K562 (cell line): ENCODE results near the gene PLEKHB1. TPM values are rescaled to one million over a fixed set of nuclear protein-coding genes. Genes with fewer than 3 reads are reported as not detected.

ENCODE experiments used
- DPF2 ChIP-seq: fragments of 450-650 bp; IDR thresholded peaks from 2 replicates; pipeline ENCODE4 v1.6.1; 2016
- E2F6 ChIP-seq, 2 experiments: IDR thresholded peaks; 2 replicates each; pipeline ENCODE4 v1.6.1; 2011; ENCODE audit warnings: borderline replicate concordance in 1 of 2, control low read depth in 1 of 2, low read depth in 1 of 2, low read length in 1 of 2, mild to moderate bottlenecking in 1 of 2, mixed read lengths in 1 of 2, moderate library complexity in 1 of 2; ENCODE audit not compliant: insufficient read depth in 1 of 2, insufficient read length in 1 of 2, poor library complexity in 1 of 2, severe bottlenecking in 1 of 2; ENCODE audit errors: extremely low read depth in 1 of 2
- EGR1 ChIP-seq: fragments of 450-650 bp; conservative IDR thresholded peaks from 2 replicates; pipeline ENCODE4 v1.6.1; 2017; ENCODE audit warnings: mild to moderate bottlenecking
- FOS ChIP-seq: IDR thresholded peaks from 3 replicates; pipeline ENCODE4 v1.6.1; 2011; ENCODE audit not compliant: insufficient read length; ENCODE audit errors: extremely low read depth
- MAFF ChIP-seq: IDR thresholded peaks from 2 replicates; pipeline ENCODE4 v1.6.1; 2012; ENCODE audit warnings: low read length, improper control_type of control experiment
- NFE2 ChIP-seq: IDR thresholded peaks from 2 replicates; pipeline ENCODE4 v1.6.1; 2014; ENCODE audit warnings: antibody characterized with exemption, low read depth
- REST ChIP-seq, 2 experiments: fragments of 450-650 bp; formaldehyde crosslinking in 1 of 2; IDR thresholded peaks; 2 replicates each; pipeline versions ENCODE4 v1.4.0 to v1.6.1; 2014 to 2020; ENCODE audit warnings: mild to moderate bottlenecking in 2 of 2, borderline replicate concordance in 1 of 2, low read depth in 1 of 2
- SMAD2 ChIP-seq: fragments of 150-350 bp; IDR thresholded peaks from 2 replicates; pipeline ENCODE4 v1.6.1; 2014; ENCODE audit warnings: low read depth, mild to moderate bottlenecking, low read length
- ZBTB2 ChIP-seq: fragments of 450-650 bp; IDR thresholded peaks from 2 replicates; pipeline ENCODE4 v1.6.1; 2016; ENCODE audit warnings: antibody characterized with exemption
- ZBTB7A ChIP-seq: IDR thresholded peaks from 2 replicates; pipeline ENCODE4 v1.6.1; 2011; ENCODE audit warnings: low read depth, mild to moderate bottlenecking, low read length, moderate library complexity, borderline replicate concordance; ENCODE audit not compliant: control insufficient read depth
- ZNF384 ChIP-seq: IDR thresholded peaks from 2 replicates; pipeline ENCODE4 v1.6.1; 2012; ENCODE audit warnings: low read depth, low read length, improper control_type of control experiment
- ZNF785 ChIP-seq: fragments of 250-450 bp; sonication (Bioruptor Pico); IDR thresholded peaks from 2 replicates; pipeline ENCODE4 v1.4.0; 2020; ENCODE audit warnings: mild to moderate bottlenecking
- polyA plus RNA-seq, 8 experiments: library from polyadenylated mRNA; depleted of rRNA in 4 of 8; stranded (reverse) in 5 of 8; unstranded in 3 of 8; fragments of >200 nt; fragmentation: Nextera tagmentation in 2 of 8; fragmentation: Illumina TruSeq in 1 of 8; extraction: Ambion mirVana in 2 of 8; extraction: Trizol in 1 of 8; gene quantifications; 2 replicates each; pipeline versions ENCODE4 v1.2.1 to v1.2.3, GENCODE V29; 2011 to 2014; ENCODE audit warnings: inconsistent platforms in 1 of 8, missing spikeins in 1 of 8
- total RNA-seq, 7 experiments: library from RNA; depleted of rRNA in 6 of 7; stranded (reverse); fragments of >200 nt in 6 of 7; fragmentation: Illumina TruSeq in 2 of 7; extraction: Trizol in 2 of 7; gene quantifications; 2 replicates each; pipeline versions ENCODE4 v1.2.1 to v1.2.3, GENCODE V29; 2011 to 2021; ENCODE audit warnings: low replicate concordance in 1 of 7
- TF ChIP-seq, protein P1 (sequence below): sonication (generic); formaldehyde crosslinking; IDR thresholded peaks from 2 replicates; pipeline ENCODE4 v1.9.0; 2022; ENCODE audit warnings: mild to moderate bottlenecking, missing genetic modification reagents

Gene PLEKHB1
- total and polyA plus RNA-seq, 9 of the 15 experiments (the other 6 are each of a cell fraction or from before 2014, with no cell fraction given): 0.07 to 0.62 (median 0.17) TPM; not detected in 2

GRCh38 chr11:73625696-73626318 is 20.6 kb upstream of the PLEKHB1 start (continued):
- TF ChIP-seq REST (IDR thresholded peaks at IDR 0.05; ENCODE audit: borderline replicate concordance) (peak; percentile 84), REST (CRISPR knock-in tag; IDR thresholded peaks at IDR 0.05; ENCODE audit: low read depth) (no peak), EGR1 (no peak), E2F6 (IDR thresholded peaks at IDR 0.05; ENCODE audit: borderline replicate concordance in 1 of 2, extremely low read depth in 1 of 2, insufficient read depth in 1 of 2, insufficient read length in 1 of 2, low read depth in 1 of 2, low read length in 1 of 2, poor library complexity in 1 of 2, severe bottlenecking in 1 of 2) (no peak), ZBTB7A (no peak), SMAD2 (no peak), DPF2 (no peak), NFE2 (no peak), ZBTB2 (no peak), MAFF (no peak), FOS (no peak), ZNF384 (no peak), ZNF785 (CRISPR knock-in tag) (no peak)
- TF ChIP-seq, protein P1, sequence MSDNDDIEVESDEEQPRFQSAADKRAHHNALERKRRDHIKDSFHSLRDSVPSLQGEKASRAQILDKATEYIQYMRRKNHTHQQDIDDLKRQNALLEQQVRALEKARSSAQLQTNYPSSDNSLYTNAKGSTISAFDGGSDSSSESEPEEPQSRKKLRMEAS (CRISPR knock-in tag): no peak
